IPS-18c (cell line): ENCODE measurements around the gene DIAPH2.

Source experiments
- H3K4me3 ChIP-seq: 2 replicates; pipeline ENCODE4 v1.7.0; 2013; ENCODE audit warnings: low read depth, mild to moderate bottlenecking, low read length, moderate library complexity; ENCODE audit not compliant: insufficient read depth
- H3K9me3 ChIP-seq: one replicate; pipeline ENCODE4 v1.6.1; 2013; ENCODE audit warnings: mild to moderate bottlenecking, low read length, moderate library complexity; ENCODE audit not compliant: control insufficient read depth, insufficient read depth

The DIAPH2 gene

GRCh38 chrX:97046867-97047266 is 362.2 kb downstream of the DIAPH2 start:
- no peaks in the 10 kb centered on the region for H3K9me3 ChIP-seq
- H3K4me3 ChIP-seq, result no peak overlapping the region

DNA sequence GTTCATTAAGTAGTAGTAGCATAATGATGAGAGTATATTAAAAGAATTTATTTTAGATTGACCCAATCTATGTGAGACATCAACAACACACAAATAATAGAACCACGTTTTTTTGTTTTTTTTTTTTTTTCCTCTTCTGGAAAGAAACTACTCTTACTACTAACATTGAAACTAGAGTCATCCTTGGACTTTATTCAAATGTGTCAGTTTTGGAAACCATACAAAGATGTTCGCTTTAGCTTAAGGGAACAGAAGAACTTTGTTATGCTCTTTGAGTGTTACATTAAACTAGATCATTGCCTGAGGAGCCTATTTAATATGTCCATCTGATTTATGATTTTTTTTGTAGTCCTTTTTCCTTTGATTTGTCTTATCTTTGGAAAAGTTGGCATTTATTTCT is 365.8 kb downstream of the DIAPH2 start:
- H3K9me3 ChIP-seq, result no peaks in the 10 kb centered on the region
- no peak overlapping the region for H3K4me3 ChIP-seq

DNA sequence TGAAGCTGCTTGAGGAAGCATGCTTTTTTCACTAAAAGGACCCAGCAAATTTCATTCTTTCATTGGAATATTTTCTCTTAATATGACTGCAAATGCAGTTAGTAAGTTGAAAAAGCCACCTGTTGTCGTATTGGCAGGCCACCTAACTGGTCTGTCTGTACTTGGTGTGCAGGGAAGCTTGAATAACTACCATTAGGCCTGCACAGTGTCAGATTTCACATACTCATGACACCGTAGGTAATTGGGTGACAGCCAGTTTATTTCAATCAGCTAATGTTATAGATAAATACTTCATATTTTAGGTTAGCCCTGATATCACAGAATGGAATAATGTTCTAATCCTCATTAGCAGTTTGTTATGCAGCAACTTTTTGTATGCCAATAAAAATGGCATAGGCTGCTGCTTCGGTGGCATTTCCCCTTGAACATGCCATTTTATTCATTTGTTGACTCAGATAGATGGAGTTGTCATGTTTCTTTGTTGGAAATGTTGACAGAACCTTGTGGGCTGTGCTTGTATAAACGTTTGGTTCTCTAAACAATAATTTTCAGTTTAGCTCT is 372.8 kb downstream of the DIAPH2 start:
- no peaks in the 10 kb centered on the region for H3K9me3 ChIP-seq
- no peak overlapping the region for H3K4me3 ChIP-seq

DNA sequence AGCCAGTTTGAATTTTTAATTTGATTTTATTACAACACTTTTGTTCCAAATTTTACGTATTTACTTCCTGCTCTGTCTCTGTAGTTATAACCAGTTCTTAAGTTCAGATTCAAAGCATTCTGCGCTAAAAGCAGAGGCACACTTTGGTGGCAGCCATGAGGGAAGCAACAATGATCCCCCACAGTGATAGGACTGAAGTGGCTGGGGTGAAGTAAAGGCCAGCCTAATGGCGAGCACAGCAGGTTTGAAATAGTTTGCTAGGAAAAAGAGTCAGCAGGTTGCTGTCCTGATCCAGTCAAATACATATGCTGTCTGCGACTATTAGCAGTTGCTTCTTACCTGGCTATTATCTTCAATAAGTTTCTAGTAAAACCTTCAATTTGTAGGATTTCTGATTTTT is 375.4 kb downstream of the DIAPH2 start:
- H3K4me3 ChIP-seq, result no peak overlapping the region

DNA sequence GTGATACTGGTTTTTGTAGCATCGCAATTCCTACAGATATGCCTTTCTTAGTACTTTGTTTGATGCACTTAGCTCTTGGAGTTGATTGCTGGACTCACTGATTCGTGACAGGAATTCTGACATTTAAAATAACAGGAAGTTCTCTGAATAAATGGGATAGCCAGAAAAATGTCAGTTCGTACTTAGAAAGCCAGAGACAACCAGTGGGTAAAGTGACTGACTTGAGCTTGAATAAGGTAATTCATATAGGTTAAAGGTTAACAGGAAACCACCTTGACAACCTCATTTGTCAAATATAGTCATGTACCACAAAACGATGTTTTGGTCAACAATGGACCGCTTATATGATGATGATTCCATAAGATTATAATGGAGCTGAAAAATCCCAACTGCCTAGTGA is 380.4 kb downstream of the DIAPH2 start:
- Histone ChIP-seq H3K4me3 (no peak overlapping the region), H3K9me3 (no peaks in the 10 kb centered on the region)

More for the DNA sequence above, 375.4 kb downstream of the DIAPH2 start:
- H3K9me3 ChIP-seq, result no peaks in the 10 kb centered on the region

DNA sequence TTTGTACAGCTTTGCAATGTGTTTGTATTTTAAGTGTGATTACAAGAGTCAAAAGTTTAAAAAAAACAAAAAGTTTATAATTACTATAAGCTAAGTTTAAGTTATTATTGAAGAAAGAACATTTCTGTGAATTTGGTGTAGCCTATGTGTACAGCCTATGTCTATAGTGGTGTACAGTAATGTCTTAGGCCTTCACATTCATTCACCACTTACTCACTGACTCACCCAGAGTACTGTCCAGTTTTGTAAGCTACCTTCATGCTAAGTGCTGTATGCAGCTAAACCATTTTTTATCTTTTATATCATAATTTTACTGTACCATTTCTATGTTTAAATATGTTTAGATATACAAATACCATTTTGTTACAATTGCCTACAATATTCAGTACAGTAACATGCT is 381.3 kb downstream of the DIAPH2 start:
- Histone ChIP-seq H3K9me3 (no peaks in the 10 kb centered on the region), H3K4me3 (no peak overlapping the region)

DNA sequence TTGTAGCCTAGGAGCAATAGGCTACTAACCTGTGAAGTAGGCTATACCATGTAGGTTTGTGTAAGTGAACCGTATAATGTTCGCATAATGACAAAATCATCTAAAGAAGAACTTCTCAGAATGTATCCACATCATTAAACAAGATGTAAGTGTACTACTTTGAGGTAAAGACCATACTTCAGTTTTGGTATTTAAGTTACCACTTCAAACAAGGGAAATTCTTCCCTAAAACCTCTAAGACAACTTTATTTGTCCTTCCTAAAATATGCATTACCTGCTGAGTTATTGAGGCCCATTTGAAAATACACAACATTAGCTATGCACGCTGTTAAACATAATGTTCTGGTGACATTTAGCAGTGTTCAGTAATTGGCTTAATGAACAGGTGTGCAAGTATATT is 381.7 kb downstream of the DIAPH2 start:
- Histone ChIP-seq H3K4me3 (no peak overlapping the region), H3K9me3 (no peaks in the 10 kb centered on the region)

DNA sequence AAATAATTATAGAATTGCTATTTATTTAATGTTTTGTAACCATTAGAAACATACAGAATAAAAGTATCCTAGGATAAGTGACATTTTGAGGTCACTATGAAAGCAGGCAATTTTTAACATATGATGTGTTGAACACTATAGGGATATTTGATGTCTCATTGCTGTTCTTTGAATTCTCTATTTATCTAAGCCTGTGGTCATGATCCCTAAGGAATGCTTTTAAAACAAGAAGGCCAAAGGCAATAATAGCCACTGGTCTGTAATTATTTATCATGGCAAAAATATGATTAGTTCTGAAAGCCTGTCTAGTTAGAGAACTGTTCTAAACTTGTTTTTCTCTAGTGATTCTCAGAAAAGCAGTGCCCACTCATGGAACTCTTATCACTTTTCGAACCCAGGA is 385.7 kb downstream of the DIAPH2 start:
- Histone ChIP-seq H3K4me3 (no peak overlapping the region), H3K9me3 (no peaks in the 10 kb centered on the region)

DNA sequence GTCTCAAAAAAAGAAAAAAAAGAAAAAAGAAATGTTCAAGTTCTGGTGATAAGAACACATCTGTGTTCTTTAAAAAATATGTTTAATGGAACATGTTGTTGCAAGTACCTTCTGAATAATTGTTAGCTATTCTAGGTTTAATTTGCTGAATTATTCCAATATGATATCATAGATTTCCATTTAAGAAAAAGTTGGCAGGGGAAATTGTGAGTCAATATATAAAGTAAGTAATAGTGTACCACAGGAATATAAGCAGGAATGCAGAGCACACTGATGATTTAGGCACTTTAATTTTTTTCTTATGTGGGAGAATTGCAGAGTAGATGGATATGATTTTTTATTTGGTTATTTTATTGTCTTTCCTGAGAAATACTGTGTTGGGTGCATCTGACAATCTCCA is 389.8 kb downstream of the DIAPH2 start:
- no peaks in the 10 kb centered on the region for H3K9me3 ChIP-seq
- H3K4me3 ChIP-seq, result no peak overlapping the region

GRCh38 chrX:97089116-97089515 is 404.5 kb downstream of the DIAPH2 start:
- H3K4me3 ChIP-seq, result no peak overlapping the region
- H3K9me3 ChIP-seq, result no peaks in the 10 kb centered on the region

DNA sequence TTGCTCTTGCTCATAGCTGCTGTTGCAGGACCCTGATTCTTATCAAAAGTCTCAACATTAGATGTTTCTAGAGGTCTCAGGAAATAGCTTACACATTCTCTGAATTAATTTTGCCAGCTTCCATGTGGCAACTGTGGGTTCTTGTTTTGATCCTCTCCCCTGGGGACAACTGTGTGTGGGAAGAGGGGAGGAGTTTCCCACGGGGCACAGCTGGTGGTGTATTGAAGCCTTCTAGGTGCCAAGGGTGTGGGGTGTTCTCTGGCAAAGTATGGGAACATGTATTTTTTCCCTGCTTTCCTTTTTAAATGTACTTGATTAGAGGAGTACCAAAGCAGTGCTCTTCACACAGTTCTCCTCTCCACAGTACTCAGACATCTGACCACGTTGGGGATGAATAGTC is 411.7 kb downstream of the DIAPH2 start:
- Histone ChIP-seq H3K4me3 (no peak overlapping the region), H3K9me3 (no peaks in the 10 kb centered on the region)

DNA sequence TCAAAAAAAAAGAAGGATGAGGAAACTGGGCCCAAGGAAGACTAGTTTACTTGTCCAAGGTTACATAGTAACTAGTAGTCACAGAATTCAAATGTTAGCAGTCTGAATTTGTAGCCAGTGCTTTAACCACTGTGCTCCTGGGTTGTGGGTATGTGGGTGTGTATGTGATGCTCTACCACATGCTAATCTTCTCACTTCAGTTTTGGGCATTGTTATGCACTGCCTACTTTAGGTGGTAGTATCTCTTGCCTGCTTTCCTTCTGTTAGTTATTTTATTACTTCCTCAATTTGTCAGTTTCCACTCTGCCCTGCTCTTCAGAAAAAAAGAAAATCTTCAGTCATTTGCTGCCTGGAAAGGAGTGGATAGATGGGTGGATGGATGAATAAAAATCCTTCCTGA is 418.3 kb downstream of the DIAPH2 start:
- Histone ChIP-seq H3K9me3 (no peaks in the 10 kb centered on the region), H3K4me3 (no peak overlapping the region)

- no peak overlapping the region for H3K4me3 ChIP-seq
- no peaks in the 10 kb centered on the region for H3K9me3 ChIP-seq
These were observed 425.1 kb downstream of the DIAPH2 start for GRCh38 chrX:97109730-97110129.

DNA sequence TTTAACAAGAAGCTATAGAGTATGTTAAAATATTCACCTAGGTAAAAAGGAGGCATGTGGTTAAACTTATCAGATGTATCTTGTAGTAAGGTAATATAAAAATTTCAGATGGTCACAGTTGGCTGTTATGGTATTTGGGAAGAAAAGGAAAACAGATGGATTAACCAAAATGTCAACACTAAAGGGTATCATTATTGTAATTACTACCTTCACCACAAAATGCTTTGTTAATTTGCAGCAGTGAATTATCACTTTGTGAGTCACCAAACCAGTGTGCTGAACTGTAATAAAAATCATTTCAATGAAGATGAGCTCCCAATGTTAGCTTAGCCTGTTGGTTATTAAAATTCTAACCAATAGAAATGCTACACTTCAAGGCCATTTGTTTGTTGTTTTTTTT is 432.9 kb downstream of the DIAPH2 start:
- H3K4me3 ChIP-seq, result no peak overlapping the region
- no peaks in the 10 kb centered on the region for H3K9me3 ChIP-seq

DNA sequence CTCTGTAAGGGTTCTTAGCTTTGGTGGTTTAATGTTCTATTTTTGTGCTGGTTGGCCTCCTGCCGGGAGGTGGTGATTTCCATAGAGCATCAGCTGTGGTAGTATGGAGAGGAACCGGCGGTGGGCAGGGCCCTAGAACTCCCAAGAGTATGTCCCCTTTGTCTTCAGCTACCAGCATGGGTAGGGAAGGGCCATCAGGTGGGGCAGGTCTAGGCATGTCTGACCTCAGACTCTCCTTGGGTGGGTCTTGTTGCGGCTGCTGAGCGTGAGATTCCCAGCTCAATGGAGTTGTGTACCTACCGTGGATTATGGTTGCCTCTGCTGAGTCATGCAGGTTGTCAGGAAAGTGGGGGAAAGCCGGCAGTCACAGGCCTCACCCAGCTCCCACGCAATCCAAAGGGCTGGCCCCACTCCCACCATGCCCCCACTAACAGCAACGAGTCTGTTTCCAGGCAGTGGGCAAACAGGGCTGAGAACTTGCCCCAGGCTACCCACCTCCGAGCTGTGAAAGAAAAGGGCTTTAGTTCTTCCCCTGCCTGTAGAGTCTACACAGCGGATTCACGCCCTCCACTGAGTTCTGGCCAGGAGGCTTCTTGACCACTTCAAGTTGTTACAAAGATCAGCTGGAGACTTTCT is 434.9 kb downstream of the DIAPH2 start:
- Histone ChIP-seq H3K9me3 (no peaks in the 10 kb centered on the region), H3K4me3 (no peak overlapping the region)

DNA sequence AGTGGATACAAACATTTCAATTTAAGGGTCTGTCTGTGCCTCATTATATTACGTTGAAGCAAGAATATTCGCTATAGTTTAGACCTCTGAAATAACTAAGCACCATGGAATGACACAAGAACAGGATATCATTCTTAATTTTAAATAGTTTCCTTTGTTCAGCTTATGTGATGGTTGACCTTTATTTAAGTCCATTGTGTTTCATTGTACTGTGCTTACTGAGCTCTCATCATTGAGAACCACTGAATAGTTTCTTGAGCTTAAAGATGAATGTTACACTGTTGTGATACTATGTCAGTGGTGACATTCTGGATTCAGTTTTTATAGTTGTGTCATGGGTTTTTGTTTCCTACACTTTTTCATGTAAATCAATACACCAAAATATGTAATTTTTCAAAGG is 438.4 kb downstream of the DIAPH2 start:
- Histone ChIP-seq H3K4me3 (no peak overlapping the region), H3K9me3 (no peaks in the 10 kb centered on the region)

DNA sequence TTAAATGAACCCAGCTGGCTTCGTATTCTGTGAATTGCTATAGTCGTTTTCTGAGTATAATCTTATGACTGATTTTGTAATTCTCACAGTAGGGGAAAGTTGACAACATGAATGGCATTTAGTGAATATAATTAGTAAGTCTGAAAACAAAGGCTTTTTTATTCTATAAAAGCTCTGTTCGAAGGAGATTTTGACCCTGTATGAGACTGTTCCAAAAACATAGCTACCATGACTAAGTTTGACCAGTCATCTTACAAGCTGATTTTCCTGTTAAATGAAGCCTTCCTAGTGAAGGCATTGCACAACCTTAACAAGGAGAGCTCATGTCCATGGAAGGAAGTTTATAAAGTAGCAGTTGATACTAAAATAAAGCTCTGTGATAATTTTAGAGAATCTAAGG is 441.4 kb downstream of the DIAPH2 start:
- H3K4me3 ChIP-seq, result no peak overlapping the region
- no peaks in the 10 kb centered on the region for H3K9me3 ChIP-seq

- H3K9me3 ChIP-seq, result no peaks in the 10 kb centered on the region
These were observed 448.2 kb downstream of the DIAPH2 start for GRCh38 chrX:97132664-97133415.

More at GRCh38 chrX:97132664-97133415, 448.2 kb downstream of the DIAPH2 start:
- H3K4me3 ChIP-seq, result no peak overlapping the region
